IPS-20b (cell line): Measurements from ENCODE around the gene C3orf52.

ENCODE experiments used
- H3K27ac ChIP-seq: one replicate; pipeline ENCODE4 v1.5.1; 2013; ENCODE audit warnings: low read length
- H3K27me3 ChIP-seq: 2 replicates; pipeline ENCODE4 v1.6.1; 2013; ENCODE audit warnings: mild to moderate bottlenecking, low read length, inconsistent platforms; ENCODE audit not compliant: insufficient read depth
- H3K36me3 ChIP-seq: 2 replicates; pipeline ENCODE4 v1.6.1; 2013; ENCODE audit warnings: low read depth, mild to moderate bottlenecking, inconsistent platforms, low read length, moderate library complexity; ENCODE audit not compliant: insufficient read depth
- H3K4me1 ChIP-seq: 2 replicates; pipeline ENCODE4 v1.6.1; 2013; ENCODE audit warnings: mild to moderate bottlenecking, control low read depth, inconsistent platforms, low read length, moderate library complexity; ENCODE audit not compliant: insufficient read depth
- H3K4me3 ChIP-seq: 2 replicates; pipeline ENCODE4 v1.5.1; 2013; ENCODE audit warnings: mild to moderate bottlenecking, low read length, inconsistent platforms
- H3K9ac ChIP-seq: 2 replicates; pipeline ENCODE4 v1.6.1; 2013; ENCODE audit warnings: low read depth, mild to moderate bottlenecking, inconsistent platforms, low read length, moderate library complexity
- H3K9me3 ChIP-seq: 2 replicates; pipeline ENCODE4 v1.6.1; 2013; ENCODE audit warnings: mild to moderate bottlenecking, low read depth, low read length, inconsistent platforms; ENCODE audit not compliant: insufficient read depth

The C3orf52 gene

GRCh38 chr3:112109322-112109721, 23.1 kb downstream of the C3orf52 start:
- Histone ChIP-seq H3K36me3 (peaks cover 14% of the 10 kb centered on the region), H3K4me1 (no peaks in the 10 kb centered on the region), H3K9me3 (no peaks in the 10 kb centered on the region), H3K4me3 (no peak overlapping the region), H3K27me3 (no peaks in the 10 kb centered on the region), H3K27ac (no peak overlapping the region), H3K9ac (no peak overlapping the region)

- H3K36me3 ChIP-seq = peaks cover 19% of the 10 kb centered on the region
- no peaks in the 10 kb centered on the region for H3K9me3 ChIP-seq
- H3K9ac ChIP-seq = no peak overlapping the region
- no peak overlapping the region for H3K4me3 ChIP-seq
- no peaks in the 10 kb centered on the region for H3K27me3 ChIP-seq
- no peak overlapping the region for H3K27ac ChIP-seq
- H3K4me1 ChIP-seq = no peaks in the 10 kb centered on the region
Observed at GRCh38 chr3:112111785-112112402, 25.7 kb downstream of the C3orf52 start.

DNA sequence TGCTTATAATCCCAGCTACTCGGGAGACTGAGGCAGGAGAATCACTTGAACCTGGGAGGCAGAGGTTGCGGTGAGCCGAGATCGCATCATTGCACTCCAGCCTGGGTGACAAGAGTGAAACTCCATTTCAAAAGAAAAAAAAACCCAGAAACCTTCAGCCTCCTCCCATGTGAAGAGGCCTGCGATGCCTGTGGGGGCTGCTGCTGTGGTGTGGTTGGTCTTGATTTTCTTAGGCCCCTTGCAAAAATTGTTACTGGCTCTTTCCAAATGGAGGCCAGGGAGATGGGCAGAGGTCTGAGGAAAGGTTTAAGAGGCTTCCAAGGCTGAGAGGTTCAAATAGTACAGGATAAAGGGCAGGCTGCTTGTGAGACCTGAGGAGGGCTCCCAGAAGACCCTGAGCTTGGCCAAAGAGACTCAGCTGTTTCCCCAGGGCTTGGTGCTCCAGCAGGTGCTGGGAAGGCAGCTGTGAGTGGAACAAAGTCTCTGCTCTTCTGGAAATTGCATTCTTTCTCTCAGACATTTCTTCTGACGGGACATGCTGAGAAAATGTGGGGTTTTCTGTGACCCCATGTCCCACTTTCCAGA, 28.5 kb downstream of the C3orf52 start:
- Histone ChIP-seq H3K4me3 (no peak overlapping the region), H3K4me1 (no peaks in the 10 kb centered on the region), H3K9ac (no peak overlapping the region), H3K9me3 (no peaks in the 10 kb centered on the region), H3K36me3 (peaks cover 27% of the 10 kb centered on the region), H3K27ac (no peak overlapping the region), H3K27me3 (no peaks in the 10 kb centered on the region)

DNA sequence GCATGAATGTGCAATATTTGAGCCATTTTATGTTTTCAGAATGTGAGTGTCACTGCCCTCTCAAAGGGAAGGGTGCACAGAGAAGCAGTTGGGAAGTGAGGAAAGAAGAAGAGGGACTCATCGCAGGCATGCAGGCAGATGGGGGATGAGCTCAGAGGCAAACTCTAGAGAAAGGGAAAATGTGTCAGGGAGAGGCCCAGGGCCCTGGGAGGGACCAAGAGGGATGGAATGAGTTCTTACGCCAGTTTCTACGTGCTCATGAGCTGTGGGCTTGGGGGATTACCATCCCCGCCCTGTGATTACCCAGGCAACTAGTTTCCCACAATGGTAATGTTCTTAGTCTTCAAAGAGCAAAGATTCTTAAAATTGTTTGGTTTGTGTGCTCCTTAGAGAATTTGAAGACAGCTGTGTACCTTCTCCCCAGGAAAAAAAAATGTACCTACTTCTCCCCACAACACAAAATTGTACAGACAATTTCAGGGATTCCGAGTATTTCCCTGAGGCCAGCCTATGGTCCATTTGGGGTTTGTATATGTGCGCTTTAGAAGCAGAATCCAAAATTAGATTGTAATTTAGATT, 29.1 kb downstream of the C3orf52 start:
- H3K4me3 ChIP-seq = no peak overlapping the region
- H3K4me1 ChIP-seq = no peaks in the 10 kb centered on the region
- no peak overlapping the region for H3K27ac ChIP-seq
- no peak overlapping the region for H3K9ac ChIP-seq
- H3K27me3 ChIP-seq = no peaks in the 10 kb centered on the region
- no peaks in the 10 kb centered on the region for H3K9me3 ChIP-seq
- peaks cover 27% of the 10 kb centered on the region for H3K36me3 ChIP-seq

GRCh38 chr3:112115806-112116383, 29.7 kb downstream of the C3orf52 start:
- H3K9ac ChIP-seq = no peak overlapping the region
- H3K27me3 ChIP-seq = no peaks in the 10 kb centered on the region
- no peak overlapping the region for H3K4me3 ChIP-seq
- no peak overlapping the region for H3K27ac ChIP-seq
- H3K36me3 ChIP-seq = peaks cover 27% of the 10 kb centered on the region
- no peaks in the 10 kb centered on the region for H3K4me1 ChIP-seq
- H3K9me3 ChIP-seq = no peaks in the 10 kb centered on the region

DNA sequence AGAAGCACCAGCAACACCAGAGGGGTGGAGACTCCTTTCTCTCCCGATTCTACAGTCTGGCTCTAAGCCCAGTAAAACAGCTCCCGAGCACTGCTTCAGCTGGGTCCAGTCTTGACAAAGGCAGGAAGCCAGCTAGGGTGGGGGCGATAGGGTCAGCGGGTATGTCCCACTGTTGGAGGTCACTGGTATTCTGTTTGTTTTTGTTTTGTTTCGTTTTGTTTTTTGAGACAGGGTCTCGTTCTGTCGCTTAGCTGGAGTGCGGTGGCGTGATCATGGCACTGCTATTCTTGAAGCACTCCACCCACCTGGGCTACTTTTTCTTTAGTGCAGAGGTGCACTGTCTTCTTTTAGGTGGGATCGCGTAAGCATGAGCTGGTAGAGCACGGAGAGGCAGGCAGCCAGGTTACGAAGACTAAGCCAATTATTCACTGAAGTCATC, 30.6 kb downstream of the C3orf52 start:
- no peaks in the 10 kb centered on the region for H3K27me3 ChIP-seq
- no peak overlapping the region for H3K9ac ChIP-seq
- no peaks in the 10 kb centered on the region for H3K4me1 ChIP-seq
- H3K9me3 ChIP-seq = no peaks in the 10 kb centered on the region
- peaks cover 34% of the 10 kb centered on the region for H3K36me3 ChIP-seq
- H3K4me3 ChIP-seq = no peak overlapping the region
- H3K27ac ChIP-seq = no peak overlapping the region

GRCh38 chr3:112117415-112117814, 31.2 kb downstream of the C3orf52 start:
- no peak overlapping the region for H3K27ac ChIP-seq
- no peaks in the 10 kb centered on the region for H3K9me3 ChIP-seq
- H3K27me3 ChIP-seq = no peaks in the 10 kb centered on the region
- H3K9ac ChIP-seq = no peak overlapping the region
- H3K36me3 ChIP-seq = peaks cover 34% of the 10 kb centered on the region
- H3K4me3 ChIP-seq = no peak overlapping the region
- no peaks in the 10 kb centered on the region for H3K4me1 ChIP-seq

GRCh38 chr3:112117841-112118571, 31.8 kb downstream of the C3orf52 start:
- Histone ChIP-seq H3K27ac (no peak overlapping the region), H3K9me3 (no peaks in the 10 kb centered on the region), H3K4me1 (no peaks in the 10 kb centered on the region)

DNA sequence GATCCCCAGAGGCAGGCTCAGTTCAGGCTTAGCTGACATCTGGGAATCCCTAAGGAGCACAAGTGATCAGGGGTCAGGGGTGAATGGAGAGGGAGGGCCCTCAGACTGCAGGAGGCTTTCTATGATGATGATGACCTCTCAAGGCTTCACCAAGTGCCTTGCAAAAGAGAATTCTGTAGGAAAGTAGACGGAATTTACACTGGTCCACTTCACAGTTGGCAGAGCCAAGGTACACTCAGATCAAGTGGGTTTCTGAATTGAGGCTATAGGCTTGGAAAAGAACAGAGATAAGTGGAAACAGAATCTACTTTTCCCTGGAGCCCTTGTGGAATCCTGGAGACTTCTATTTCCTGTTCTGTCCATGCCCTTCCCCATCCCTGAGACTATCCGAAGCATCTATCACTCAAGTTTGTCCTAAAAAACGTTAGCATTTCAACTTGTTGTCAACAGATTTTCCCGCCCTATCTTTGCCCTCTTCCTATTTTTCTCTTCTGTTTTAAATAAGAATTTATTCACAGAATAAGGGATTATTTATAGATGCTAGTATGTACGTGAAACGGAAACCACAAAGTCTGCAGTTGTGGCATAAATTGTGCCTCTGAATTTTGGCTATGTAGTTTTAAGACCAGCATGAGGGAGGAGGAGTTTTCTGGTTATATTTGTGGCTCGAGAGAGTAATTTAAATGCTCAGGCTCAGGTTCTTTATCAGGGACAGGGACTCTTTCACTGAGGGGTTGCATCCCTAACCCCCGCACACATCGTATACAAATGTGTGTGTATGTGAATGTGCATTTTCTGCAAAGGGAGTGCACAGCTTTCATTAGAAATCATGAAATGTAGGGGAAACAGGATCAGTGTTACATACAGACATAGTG, 34.0 kb downstream of the C3orf52 start:
- no peaks in the 10 kb centered on the region for H3K9me3 ChIP-seq
- peaks cover 1% of the 10 kb centered on the region; the same call in 1 of the 2 replicates for H3K4me1 ChIP-seq
- no peak overlapping the region for H3K4me3 ChIP-seq
- H3K9ac ChIP-seq = no peak overlapping the region
- H3K27me3 ChIP-seq = no peaks in the 10 kb centered on the region
- H3K27ac ChIP-seq = no peak overlapping the region
- H3K36me3 ChIP-seq = peaks cover 20% of the 10 kb centered on the region; the same call in 1 of the 2 replicates

More at GRCh38 chr3:112117841-112118571, 31.8 kb downstream of the C3orf52 start:
- H3K27me3 ChIP-seq = no peaks in the 10 kb centered on the region
- no peak overlapping the region for H3K9ac ChIP-seq
- peaks cover 30% of the 10 kb centered on the region for H3K36me3 ChIP-seq
- H3K4me3 ChIP-seq = no peak overlapping the region

- Histone ChIP-seq H3K36me3 (peaks cover 16% of the 10 kb centered on the region; the same call in 1 of the 2 replicates), H3K9ac (no peak overlapping the region), H3K4me3 (no peak overlapping the region), H3K4me1 (peaks cover 18% of the 10 kb centered on the region), H3K9me3 (no peaks in the 10 kb centered on the region), H3K27ac (no peak overlapping the region), H3K27me3 (no peaks in the 10 kb centered on the region)
Observed at GRCh38 chr3:112121577-112122547, 35.7 kb downstream of the C3orf52 start.
